ENCODE measurements around the gene NEDD4.

NEDD4 gene

GRCh38 chr15:55802600-55803376 lies 190.6 kb downstream of the NEDD4 start:
- in situ Hi-C loops (cut with MboI; ENCODE audit: low sequenced_read_pairs, unreplicated experiment): no loop called here
- no peak for TF ChIP-seq CTCF (IDR thresholded peaks at IDR 0.05; ENCODE audit: borderline replicate concordance, control extremely low read depth, extremely low read depth, insufficient read depth, missing control alignments)
- no peak for DNase-seq (ENCODE audit: low spot score)

GRCh38 chr15:55800216-55800615 lies 193.2 kb downstream of the NEDD4 start:
- in situ Hi-C loops (cut with MboI; ENCODE audit: low sequenced_read_pairs, unreplicated experiment): no loop called here
- DNase-seq (ENCODE audit: low spot score): no peak
- TF ChIP-seq CTCF (IDR thresholded peaks at IDR 0.05; ENCODE audit: borderline replicate concordance, control extremely low read depth, extremely low read depth, insufficient read depth, missing control alignments): no peak

GRCh38 chr15:55799291-55800212 lies 193.9 kb downstream of the NEDD4 start:
- in situ Hi-C loops (cut with MboI; ENCODE audit: low sequenced_read_pairs, unreplicated experiment): no loop called here
- TF ChIP-seq CTCF (IDR thresholded peaks at IDR 0.05; ENCODE audit: borderline replicate concordance, control extremely low read depth, extremely low read depth, insufficient read depth, missing control alignments): peak; percentile 54
- peak; percentile 66 for DNase-seq (ENCODE audit: low spot score)

GRCh38 chr15:55796321-55796965 lies 197.0 kb downstream of the NEDD4 start:
- DNase-seq (ENCODE audit: low spot score): no peak
- TF ChIP-seq CTCF (IDR thresholded peaks at IDR 0.05; ENCODE audit: borderline replicate concordance, control extremely low read depth, extremely low read depth, insufficient read depth, missing control alignments): no peak
- in situ Hi-C loops (cut with MboI; ENCODE audit: low sequenced_read_pairs, unreplicated experiment): no loop called here

- no peak for DNase-seq (ENCODE audit: low spot score)
- in situ Hi-C loops (cut with MboI; ENCODE audit: low sequenced_read_pairs, unreplicated experiment): no loop called here
These were observed 198.4 kb downstream of the NEDD4 start for GRCh38 chr15:55795031-55795430.

More at GRCh38 chr15:55795031-55795430, 198.4 kb downstream of the NEDD4 start:
- no peak for TF ChIP-seq CTCF (IDR thresholded peaks at IDR 0.05; ENCODE audit: borderline replicate concordance, control extremely low read depth, extremely low read depth, insufficient read depth, missing control alignments)

Data from GM13976 (cell line).